ENCODE results near the gene CYP1A2.
"Not testable (repeated sequence)": the region's sequence is repeated elsewhere in the genome, so short reads cannot be mapped to it uniquely, and the experiment has no call there.

CYP1A2 gene

DNA sequence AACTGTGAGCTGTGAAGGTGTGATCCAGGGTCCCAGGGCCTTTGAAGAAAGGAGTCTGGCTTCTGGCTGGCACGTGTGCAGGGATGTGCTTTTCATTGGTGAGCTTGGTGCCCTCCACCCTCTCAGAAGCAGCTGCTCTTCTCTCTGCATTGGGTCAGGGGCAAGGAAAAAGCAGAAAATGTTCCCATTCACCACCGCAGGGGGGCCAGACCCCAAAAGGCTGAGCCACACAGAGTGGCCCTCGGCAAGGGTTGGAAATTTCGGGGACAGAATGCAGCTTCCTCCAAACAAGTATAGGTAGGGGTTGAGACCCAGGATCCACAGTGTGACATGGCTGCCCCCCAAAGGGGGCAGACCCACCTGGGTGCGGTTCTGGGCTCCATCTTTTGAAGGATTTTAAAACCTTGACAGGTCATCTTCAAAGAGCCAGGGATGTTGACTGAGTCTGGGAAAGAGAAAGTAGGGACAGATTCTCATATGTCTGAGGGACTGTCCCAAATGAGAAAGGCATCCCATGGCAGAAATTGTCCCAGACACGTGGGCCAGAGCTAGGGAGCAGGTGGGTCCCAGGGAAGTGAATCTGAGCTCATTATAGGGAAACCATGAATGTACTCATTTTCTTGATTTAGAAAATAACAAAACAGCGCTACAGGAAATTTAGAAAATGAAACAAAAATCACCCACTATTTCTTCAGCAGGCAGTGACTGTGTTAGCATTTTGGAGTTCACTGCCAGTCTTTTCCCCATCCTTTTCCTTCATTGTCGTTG lies 36.0 kb downstream of the CYP1A2 start:
- TF ChIP-seq, protein P1, sequence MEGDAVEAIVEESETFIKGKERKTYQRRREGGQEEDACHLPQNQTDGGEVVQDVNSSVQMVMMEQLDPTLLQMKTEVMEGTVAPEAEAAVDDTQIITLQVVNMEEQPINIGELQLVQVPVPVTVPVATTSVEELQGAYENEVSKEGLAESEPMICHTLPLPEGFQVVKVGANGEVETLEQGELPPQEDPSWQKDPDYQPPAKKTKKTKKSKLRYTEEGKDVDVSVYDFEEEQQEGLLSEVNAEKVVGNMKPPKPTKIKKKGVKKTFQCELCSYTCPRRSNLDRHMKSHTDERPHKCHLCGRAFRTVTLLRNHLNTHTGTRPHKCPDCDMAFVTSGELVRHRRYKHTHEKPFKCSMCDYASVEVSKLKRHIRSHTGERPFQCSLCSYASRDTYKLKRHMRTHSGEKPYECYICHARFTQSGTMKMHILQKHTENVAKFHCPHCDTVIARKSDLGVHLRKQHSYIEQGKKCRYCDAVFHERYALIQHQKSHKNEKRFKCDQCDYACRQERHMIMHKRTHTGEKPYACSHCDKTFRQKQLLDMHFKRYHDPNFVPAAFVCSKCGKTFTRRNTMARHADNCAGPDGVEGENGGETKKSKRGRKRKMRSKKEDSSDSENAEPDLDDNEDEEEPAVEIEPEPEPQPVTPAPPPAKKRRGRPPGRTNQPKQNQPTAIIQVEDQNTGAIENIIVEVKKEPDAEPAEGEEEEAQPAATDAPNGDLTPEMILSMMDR (IDR thresholded peaks at IDR 0.05; ENCODE audit: extremely low read depth, insufficient read depth, missing control alignments), result peak; percentile 16

DNA sequence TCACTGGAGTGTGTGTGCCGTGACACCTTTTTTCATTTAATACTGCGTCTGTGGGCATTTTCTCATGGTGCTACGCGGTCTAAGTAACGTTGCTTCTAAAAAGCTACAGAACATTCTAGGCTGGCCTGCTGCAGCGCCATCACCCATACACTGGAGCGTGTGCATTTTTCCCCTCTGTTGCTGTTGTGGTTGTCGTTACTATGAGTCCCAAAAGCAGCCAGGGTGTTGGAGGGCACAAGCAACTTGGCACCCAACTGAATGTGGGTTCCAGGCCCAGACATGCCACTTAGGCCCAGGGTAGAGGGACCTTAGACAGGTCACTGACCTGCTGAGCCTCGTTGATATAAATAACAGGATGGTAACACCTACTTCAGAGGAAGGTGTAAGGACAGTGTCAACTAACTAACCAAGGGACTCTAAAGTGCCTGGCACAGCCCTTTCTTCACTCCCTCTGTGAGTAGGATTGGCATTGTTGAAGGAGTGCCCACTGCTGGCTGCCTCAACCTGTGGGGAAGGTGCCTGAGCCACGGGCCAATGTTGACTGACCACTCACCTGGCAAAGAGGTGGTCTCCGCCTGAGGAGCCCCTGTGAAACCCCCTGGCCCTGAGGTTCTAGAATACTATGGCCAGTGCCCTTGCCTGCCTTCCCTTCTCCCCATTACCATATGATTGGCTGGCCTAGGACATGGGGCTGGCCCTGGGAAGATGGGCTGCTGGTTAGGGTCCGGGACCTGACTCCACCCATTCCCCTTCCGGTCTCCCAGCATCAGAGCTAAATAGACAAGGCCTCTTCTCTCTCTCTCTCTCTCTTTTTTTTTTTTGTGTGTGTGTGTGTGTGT lies 36.8 kb downstream of the CYP1A2 start:
- in situ Hi-C loops (cut with MboI; ENCODE audit: low pct_unique_long_range_greater_than_20kb, low sequenced_read_pairs, unreplicated experiment), result no loop called here
- DNase-seq (ENCODE audit: low spot score), result peak; percentile 74
- TF ChIP-seq, protein P1 (IDR thresholded peaks at IDR 0.05; ENCODE audit: extremely low read depth, insufficient read depth, missing control alignments), result no peak

More for the DNA sequence above, 36.0 kb downstream of the CYP1A2 start:
- in situ Hi-C loops (cut with MboI; ENCODE audit: low pct_unique_long_range_greater_than_20kb, low sequenced_read_pairs, unreplicated experiment), result no loop called here
- no peak for DNase-seq (ENCODE audit: low spot score)

DNA sequence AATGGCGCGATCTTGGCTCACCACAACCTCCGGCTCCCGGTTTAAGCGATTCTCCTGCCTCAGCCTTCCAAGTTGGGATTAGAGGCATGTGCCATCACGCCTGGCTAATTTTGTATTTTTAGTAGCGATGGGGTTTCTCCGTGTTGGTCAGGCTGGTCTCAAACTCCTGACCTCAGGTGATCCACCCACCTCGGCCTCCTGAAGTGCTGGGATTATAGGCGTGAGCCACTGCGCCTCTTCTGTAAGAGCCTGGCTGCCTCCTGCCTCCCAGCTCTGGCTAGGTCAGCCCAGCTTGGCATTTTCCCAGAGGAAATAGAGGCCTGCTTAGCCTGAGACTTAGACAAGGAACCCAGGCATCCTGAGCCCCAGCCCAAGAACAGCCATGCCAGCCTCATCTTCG lies 37.4 kb downstream of the CYP1A2 start:
- in situ Hi-C loops (cut with MboI; ENCODE audit: low pct_unique_long_range_greater_than_20kb, low sequenced_read_pairs, unreplicated experiment); DNase-seq (ENCODE audit: low spot score): not testable (repeated sequence)

DNA sequence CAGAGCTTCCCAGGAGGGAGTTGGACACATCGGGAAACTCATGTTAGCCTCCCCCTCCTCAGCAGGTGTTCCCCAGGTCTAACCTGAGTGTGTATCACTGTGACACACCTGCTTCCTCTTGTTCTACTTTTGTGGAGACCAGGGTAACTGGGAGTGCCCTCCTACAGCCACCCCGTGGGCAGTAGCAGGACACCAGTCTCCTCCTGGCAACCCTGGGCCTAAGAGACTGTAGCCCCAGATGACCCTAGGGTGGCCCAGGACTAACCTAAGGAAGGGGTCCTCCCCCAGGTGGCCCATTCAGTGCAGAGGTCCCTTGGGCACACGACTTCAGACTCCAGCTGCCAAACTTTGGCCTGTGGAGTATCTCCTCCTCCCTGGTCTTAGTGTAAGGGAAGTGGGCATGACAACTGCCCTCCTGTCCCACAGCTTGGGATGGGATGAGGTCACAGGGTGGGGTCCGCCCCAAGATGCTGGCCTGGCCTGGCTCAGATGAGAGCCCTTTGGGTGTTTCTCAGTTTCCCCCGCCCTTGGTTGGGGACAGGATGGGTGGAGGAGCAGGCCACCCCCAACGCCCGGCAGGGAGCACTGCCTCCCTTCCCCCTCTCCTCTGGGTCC lies 38.0 kb downstream of the CYP1A2 start:
- in situ Hi-C loops (cut with MboI; ENCODE audit: low pct_unique_long_range_greater_than_20kb, low sequenced_read_pairs, unreplicated experiment), result no loop called here
- no peak for DNase-seq (ENCODE audit: low spot score)
- TF ChIP-seq, protein P1 (IDR thresholded peaks at IDR 0.05; ENCODE audit: extremely low read depth, insufficient read depth, missing control alignments), result no peak

DNA sequence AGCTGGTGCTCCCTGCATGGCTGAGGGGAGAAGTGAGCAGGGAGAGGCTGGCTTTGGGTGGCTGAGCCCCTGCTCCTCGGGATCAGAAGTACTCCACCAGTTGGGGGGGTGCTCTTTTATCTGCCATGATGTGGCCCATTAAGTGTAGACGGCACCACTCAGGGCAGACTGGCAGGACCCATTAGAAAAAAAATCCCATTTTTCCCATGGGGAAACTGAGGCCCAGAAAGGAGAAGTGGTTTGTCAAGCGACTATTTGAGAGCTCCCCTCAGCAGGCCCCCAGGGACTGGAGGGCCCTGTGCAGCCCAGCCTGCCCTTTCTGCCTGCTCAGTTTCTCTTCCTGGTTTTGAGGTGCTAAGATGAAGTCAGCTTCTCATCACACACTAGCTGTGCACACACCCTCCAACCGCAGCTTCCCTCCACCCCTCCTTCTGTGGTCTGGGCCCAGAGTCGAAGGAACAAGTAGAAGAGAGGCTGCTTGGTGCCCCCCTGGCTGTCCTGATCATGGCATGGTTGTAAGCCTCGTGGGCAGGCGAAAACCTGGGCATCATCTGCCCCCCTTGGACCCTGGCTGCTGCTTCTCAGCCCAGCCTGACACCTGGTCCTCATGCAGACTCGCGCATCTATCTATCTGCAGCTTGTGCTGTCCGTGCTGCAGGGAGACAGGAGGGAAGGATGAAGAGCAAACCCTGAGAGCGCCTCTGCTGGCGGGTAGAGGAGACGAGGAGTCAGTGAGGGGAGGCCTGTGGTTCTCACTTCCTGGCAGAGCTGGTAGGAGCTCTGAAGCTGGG lies 38.8 kb downstream of the CYP1A2 start:
- in situ Hi-C loops (cut with MboI; ENCODE audit: low pct_unique_long_range_greater_than_20kb, low sequenced_read_pairs, unreplicated experiment), result no loop called here
- TF ChIP-seq, protein P1 (IDR thresholded peaks at IDR 0.05; ENCODE audit: extremely low read depth, insufficient read depth, missing control alignments), result peak; percentile 77
- DNase-seq (ENCODE audit: low spot score), result peak; percentile 82

DNA sequence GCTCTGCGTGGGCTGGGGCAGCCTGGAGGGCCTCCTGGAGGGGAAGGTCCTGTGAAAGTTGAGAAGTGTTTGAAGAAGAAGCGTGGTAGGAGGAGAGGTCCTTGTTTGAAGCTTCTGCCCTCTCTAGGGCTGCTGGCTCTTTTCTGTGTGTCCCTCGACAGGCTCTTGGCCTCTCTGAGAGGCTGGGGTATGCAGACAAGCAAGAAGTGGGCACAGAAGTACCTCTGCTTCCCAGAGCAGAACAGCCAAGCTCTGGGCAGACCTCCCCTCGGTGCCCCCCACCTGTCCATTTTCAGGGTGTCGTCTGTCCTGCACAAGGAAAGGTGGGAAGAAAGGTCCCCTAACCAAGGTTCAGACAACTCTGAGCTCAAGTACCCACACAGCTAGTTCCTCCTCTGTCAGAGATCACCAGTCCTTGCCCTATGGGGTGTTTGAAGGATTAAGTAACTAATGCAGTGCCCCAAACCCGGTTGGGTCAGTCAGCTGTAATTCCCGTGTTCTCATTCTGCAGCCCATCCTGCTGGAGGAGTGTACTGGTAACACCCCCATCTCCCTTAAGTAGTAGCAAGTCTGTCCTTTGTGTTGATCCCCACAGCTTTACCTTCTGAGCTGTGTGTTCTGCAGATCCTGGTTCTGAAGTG lies 39.5 kb downstream of the CYP1A2 start:
- no peak for DNase-seq (ENCODE audit: low spot score)
- TF ChIP-seq, protein P1 (IDR thresholded peaks at IDR 0.05; ENCODE audit: extremely low read depth, insufficient read depth, missing control alignments), result no peak
- in situ Hi-C loops (cut with MboI; ENCODE audit: low pct_unique_long_range_greater_than_20kb, low sequenced_read_pairs, unreplicated experiment), result no loop called here
